ENCODE results near the gene BABAM2. TPM values are rescaled to one million over a fixed set of nuclear protein-coding genes. Genes with fewer than 3 reads are reported as not detected.

BABAM2 gene
- total RNA-seq, 1 donor = 42.0 TPM

DNA sequence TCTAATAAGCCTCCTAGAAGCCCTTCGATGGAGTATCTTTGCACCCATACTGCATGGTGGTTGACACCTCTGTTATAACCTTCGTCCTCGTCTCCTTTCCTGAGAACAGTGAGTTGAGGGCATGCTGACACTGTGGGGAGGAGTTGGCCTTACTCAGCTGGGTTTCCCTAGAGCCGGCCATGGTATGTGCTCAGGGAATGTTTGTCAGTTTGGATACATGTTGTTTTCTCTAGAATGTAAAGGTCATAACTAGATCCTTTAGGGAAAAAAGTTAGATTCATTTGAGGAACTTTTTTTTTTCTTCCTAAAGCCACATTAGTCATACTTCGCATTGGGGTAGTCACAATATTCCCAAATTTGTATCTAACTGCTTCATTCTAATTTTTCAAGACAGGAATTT lies 396.1 kb downstream of the BABAM2 start:
- Histone ChIP-seq H3K4me3 (ENCODE audit: insufficient read depth, low read length) (no peak overlapping the region), H4K20me1 (ENCODE audit: insufficient read depth, low read length) (no peaks in the 10 kb centered on the region), H3K27me3 (ENCODE audit: insufficient read depth, low read length) (no peaks in the 10 kb centered on the region), H3K27ac (ENCODE audit: low read depth, low read length) (peak overlapping the region; percentile 78), H3K9me3 (ENCODE audit: low read depth, low read length) (no peaks in the 10 kb centered on the region), H3K4me2 (ENCODE audit: insufficient read depth, low read length) (peak overlapping the region; percentile 2), H3K79me2 (ENCODE audit: insufficient read depth, low read length) (no peaks in the 10 kb centered on the region), H3K4me1 (ENCODE audit: insufficient read depth, low read length) (peaks cover 22% of the 10 kb centered on the region), H2AFZ (ENCODE audit: low read length) (peak overlapping the region; percentile 42), H3K36me3 (ENCODE audit: insufficient read depth, low read length) (no peaks in the 10 kb centered on the region)
- TF ChIP-seq, protein P1, sequence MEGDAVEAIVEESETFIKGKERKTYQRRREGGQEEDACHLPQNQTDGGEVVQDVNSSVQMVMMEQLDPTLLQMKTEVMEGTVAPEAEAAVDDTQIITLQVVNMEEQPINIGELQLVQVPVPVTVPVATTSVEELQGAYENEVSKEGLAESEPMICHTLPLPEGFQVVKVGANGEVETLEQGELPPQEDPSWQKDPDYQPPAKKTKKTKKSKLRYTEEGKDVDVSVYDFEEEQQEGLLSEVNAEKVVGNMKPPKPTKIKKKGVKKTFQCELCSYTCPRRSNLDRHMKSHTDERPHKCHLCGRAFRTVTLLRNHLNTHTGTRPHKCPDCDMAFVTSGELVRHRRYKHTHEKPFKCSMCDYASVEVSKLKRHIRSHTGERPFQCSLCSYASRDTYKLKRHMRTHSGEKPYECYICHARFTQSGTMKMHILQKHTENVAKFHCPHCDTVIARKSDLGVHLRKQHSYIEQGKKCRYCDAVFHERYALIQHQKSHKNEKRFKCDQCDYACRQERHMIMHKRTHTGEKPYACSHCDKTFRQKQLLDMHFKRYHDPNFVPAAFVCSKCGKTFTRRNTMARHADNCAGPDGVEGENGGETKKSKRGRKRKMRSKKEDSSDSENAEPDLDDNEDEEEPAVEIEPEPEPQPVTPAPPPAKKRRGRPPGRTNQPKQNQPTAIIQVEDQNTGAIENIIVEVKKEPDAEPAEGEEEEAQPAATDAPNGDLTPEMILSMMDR (IDR thresholded peaks at IDR 0.05; ENCODE audit: extremely low read depth, low read depth, low read length) = no peak
- DNase-seq (ENCODE audit: insufficient read length, low spot score, missing footprints) = peak; percentile 76

DNA sequence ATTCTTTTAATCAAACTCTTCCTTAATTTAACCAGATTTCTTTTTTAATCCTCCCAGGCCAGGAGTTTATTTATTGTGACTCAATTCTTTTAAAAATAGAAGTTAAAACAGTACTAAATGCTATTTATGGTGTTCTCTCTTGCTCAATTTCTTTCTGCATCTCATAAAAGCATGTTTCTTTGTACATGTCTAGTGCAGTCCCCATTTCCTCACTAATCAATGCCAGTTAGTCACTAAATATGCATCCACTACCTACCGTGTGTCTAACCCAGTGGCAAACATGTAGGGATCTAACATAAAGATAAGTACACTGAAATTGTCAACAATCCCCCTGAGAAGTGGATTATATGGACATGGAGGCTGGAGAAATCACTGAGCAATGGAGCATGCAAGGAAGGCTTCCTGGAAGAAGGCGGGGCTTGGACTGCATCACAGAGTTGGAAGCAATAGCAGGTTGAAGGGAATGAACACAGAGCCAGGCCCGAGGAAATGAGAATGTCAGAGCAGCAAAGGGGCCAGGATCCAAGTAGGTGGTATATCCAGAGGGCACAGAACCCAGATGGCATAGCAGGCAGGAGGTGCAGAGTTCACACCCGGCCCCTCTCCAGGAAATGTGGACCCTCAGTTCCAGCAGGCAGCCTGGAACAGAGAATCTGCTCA lies 396.9 kb downstream of the BABAM2 start:
- Histone ChIP-seq H3K4me2 (ENCODE audit: insufficient read depth, low read length) (peak overlapping the region; percentile 2), H3K9me3 (ENCODE audit: low read depth, low read length) (no peaks in the 10 kb centered on the region), H3K27ac (ENCODE audit: low read depth, low read length) (peak overlapping the region; percentile 78), H3K27me3 (ENCODE audit: insufficient read depth, low read length) (no peaks in the 10 kb centered on the region), H2AFZ (ENCODE audit: low read length) (no peak overlapping the region), H3K4me3 (ENCODE audit: insufficient read depth, low read length) (no peak overlapping the region), H3K4me1 (ENCODE audit: insufficient read depth, low read length) (peaks cover 29% of the 10 kb centered on the region), H3K79me2 (ENCODE audit: insufficient read depth, low read length) (no peaks in the 10 kb centered on the region), H4K20me1 (ENCODE audit: insufficient read depth, low read length) (no peaks in the 10 kb centered on the region), H3K36me3 (ENCODE audit: insufficient read depth, low read length) (no peaks in the 10 kb centered on the region)
- TF ChIP-seq, protein P1 (IDR thresholded peaks at IDR 0.05; ENCODE audit: extremely low read depth, low read depth, low read length) = no peak
- DNase-seq (ENCODE audit: insufficient read length, low spot score, missing footprints) = no peak

DNA sequence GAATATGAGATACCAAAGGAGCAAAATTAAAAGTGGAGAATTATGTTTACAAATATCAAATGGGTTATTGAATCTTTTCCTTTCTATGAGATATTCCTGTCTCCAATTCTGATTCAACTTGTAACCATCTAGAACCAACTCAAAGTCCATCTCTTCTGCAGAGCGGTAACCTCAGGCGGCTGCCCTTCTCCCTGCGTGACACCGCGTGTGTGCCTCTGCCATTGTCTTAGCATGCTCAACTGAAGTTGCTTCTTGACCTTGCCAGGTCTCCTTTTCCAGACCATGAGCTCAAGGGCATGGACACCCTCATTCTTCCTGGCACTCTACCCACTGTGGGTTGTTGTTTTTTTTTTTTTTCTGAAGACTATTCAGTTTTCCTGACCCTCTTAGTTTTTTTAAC lies 398.1 kb downstream of the BABAM2 start:
- H3K4me1 ChIP-seq (ENCODE audit: insufficient read depth, low read length) = peaks cover 42% of the 10 kb centered on the region
- TF ChIP-seq, protein P1 (IDR thresholded peaks at IDR 0.05; ENCODE audit: extremely low read depth, low read depth, low read length) = no peak
- H3K4me2 ChIP-seq (ENCODE audit: insufficient read depth, low read length) = no peak overlapping the region
- H3K27me3 ChIP-seq (ENCODE audit: insufficient read depth, low read length) = no peaks in the 10 kb centered on the region
- H3K9me3 ChIP-seq (ENCODE audit: low read depth, low read length) = no peaks in the 10 kb centered on the region
- no peaks in the 10 kb centered on the region for H3K36me3 ChIP-seq (ENCODE audit: insufficient read depth, low read length)
- H3K4me3 ChIP-seq (ENCODE audit: insufficient read depth, low read length) = no peak overlapping the region
- H3K79me2 ChIP-seq (ENCODE audit: insufficient read depth, low read length) = no peaks in the 10 kb centered on the region
- H3K27ac ChIP-seq (ENCODE audit: low read depth, low read length) = no peak overlapping the region
- no peaks in the 10 kb centered on the region for H4K20me1 ChIP-seq (ENCODE audit: insufficient read depth, low read length)
- no peak for DNase-seq (ENCODE audit: insufficient read length, low spot score, missing footprints)
- no peak overlapping the region for H2AFZ ChIP-seq (ENCODE audit: low read length)

DNA sequence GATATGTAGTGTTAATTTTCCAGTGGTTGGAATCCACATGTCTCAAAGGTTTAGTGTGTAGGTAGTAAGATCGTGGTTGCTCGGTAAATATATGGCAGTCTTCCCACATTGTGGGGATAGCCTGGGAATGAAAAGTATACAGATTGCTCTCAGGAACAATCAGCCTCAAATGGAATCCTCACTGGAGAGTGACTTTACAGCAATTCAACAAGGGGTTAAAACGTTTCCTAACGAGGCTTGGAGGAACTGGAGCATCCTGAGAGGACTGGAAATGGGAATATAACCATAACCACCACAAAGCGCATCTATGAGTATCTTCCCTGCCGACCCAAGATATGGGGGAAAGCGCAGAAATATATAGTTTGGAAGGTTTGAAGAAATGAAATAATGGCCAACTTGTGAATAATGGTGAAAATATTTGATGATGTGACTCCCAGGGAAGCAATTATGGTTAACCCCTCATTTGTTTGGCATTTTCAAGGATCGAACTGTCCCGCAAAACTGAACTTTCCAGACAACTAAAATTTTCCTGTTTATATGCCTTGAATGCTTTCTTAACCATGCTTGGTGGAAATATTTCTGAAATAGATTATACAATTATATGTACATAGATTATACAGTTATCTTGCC lies 401.4 kb downstream of the BABAM2 start:
- peak overlapping the region; percentile 16 for H3K4me3 ChIP-seq (ENCODE audit: insufficient read depth, low read length)
- H3K79me2 ChIP-seq (ENCODE audit: insufficient read depth, low read length) = no peaks in the 10 kb centered on the region
- peak; percentile 64 for DNase-seq (ENCODE audit: insufficient read length, low spot score, missing footprints)
- no peaks in the 10 kb centered on the region for H3K9me3 ChIP-seq (ENCODE audit: low read depth, low read length)
- H4K20me1 ChIP-seq (ENCODE audit: insufficient read depth, low read length) = no peaks in the 10 kb centered on the region
- H2AFZ ChIP-seq (ENCODE audit: low read length) = peak overlapping the region; percentile 43
- H3K27ac ChIP-seq (ENCODE audit: low read depth, low read length) = peak overlapping the region; percentile 94
- no peaks in the 10 kb centered on the region for H3K36me3 ChIP-seq (ENCODE audit: insufficient read depth, low read length)
- H3K4me2 ChIP-seq (ENCODE audit: insufficient read depth, low read length) = peak overlapping the region; percentile 69
- H3K27me3 ChIP-seq (ENCODE audit: insufficient read depth, low read length) = no peaks in the 10 kb centered on the region
- H3K4me1 ChIP-seq (ENCODE audit: insufficient read depth, low read length) = peaks cover 61% of the 10 kb centered on the region
- TF ChIP-seq, protein P1 (IDR thresholded peaks at IDR 0.05; ENCODE audit: extremely low read depth, low read depth, low read length) = no peak

All from osteoblast (primary cell).